Adipocyte (in vitro differentiated cells): ENCODE results near the gene MTUS2.
"Not testable (repeated sequence)": the region's sequence is repeated elsewhere in the genome, so short reads cannot be mapped to it uniquely, and the experiment has no call there.

Source experiments
- DNase-seq: peaks from one replicate; pipeline ENCODE4 v3.0.0-alpha.2; 2015; ENCODE audit warnings: low read depth
- H3K27me3 ChIP-seq: replicated peaks from 2 replicates; pipeline ENCODE4 v1.7.0; 2013; ENCODE audit warnings: mild to moderate bottlenecking, low read length, moderate library complexity; ENCODE audit not compliant: control insufficient read depth, insufficient read depth
- H3K36me3 ChIP-seq: 2 replicates; pipeline ENCODE4 v1.7.0; 2013; ENCODE audit warnings: low read length, mild to moderate bottlenecking, moderate library complexity; ENCODE audit not compliant: control insufficient read depth, insufficient read depth, severe bottlenecking
- H3K4me1 ChIP-seq: 2 replicates; pipeline ENCODE4 v1.7.0; 2013; ENCODE audit warnings: mild to moderate bottlenecking, low read length, moderate library complexity; ENCODE audit not compliant: control insufficient read depth, insufficient read depth
- H3K4me3 ChIP-seq: 2 replicates; pipeline ENCODE4 v1.7.0; 2013; ENCODE audit warnings: mild to moderate bottlenecking, low read length, moderate library complexity
- H3K9ac ChIP-seq: 2 replicates; pipeline ENCODE4 v1.7.0; 2013; ENCODE audit warnings: mild to moderate bottlenecking, low read length, moderate library complexity
- H3K9me3 ChIP-seq: 2 replicates; pipeline ENCODE4 v1.7.0; 2013; ENCODE audit warnings: mild to moderate bottlenecking, low read length, moderate library complexity; ENCODE audit not compliant: control insufficient read depth

Gene MTUS2

GRCh38 chr13:29196409-29197074 lies 376.4 kb downstream of the MTUS2 start:
- Histone ChIP-seq H3K9ac (no peak overlapping the region), H3K9me3 (peaks cover 2% of the 10 kb centered on the region), H3K27me3 (no peaks in the 10 kb centered on the region), H3K4me1 (no peaks in the 10 kb centered on the region), H3K4me3 (no peak overlapping the region), H3K36me3 (no peaks in the 10 kb centered on the region)
- DNase-seq = no peak

DNA sequence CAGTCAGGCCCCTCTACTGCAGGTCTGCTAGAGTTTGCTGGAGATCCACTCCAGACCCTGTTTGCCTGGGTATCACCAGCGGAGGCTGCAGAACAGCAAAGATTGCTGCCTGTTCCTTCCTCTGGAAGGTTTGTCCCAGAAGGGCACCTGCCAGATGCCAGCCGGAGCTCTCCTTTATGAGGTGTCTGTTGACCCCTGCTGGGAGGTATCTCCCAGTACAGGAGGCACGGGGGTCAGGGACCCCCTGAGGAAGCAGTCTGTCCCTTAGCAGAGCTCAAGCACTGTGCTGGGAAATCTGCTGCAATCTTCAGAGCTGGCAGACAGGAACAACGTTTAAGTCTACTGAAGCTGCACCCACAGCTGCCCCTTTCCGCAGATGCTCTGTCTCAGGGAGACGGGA lies 382.6 kb downstream of the MTUS2 start:
- not testable (repeated sequence) for H3K27me3 ChIP-seq, H3K4me3 ChIP-seq, H3K36me3 ChIP-seq, H3K9ac ChIP-seq, DNase-seq, H3K4me1 ChIP-seq, H3K9me3 ChIP-seq

DNA sequence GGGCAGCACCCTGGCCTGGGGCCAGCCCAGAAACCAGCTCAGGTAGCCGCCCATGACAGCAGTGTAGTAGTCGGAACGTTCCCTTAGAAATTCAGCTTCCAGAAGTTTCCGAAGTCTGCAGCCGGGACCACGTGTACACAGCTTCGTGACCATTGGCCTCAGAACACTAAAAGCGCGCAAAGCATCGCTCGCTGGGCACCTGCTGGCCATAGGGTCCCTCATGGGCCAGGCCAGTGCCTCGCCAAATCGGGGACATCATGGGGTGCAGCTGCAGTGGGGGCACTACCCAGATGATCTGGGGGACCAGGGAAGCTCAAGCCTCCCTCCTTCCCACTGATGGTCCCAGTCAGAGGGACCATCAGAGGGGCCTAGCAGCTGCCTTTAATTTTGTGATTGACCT lies 384.5 kb downstream of the MTUS2 start:
- no peak overlapping the region for H3K4me3 ChIP-seq
- H3K36me3 ChIP-seq = no peaks in the 10 kb centered on the region
- no peaks in the 10 kb centered on the region for H3K9me3 ChIP-seq
- H3K4me1 ChIP-seq = no peaks in the 10 kb centered on the region
- no peak for DNase-seq
- no peaks in the 10 kb centered on the region for H3K27me3 ChIP-seq
- no peak overlapping the region for H3K9ac ChIP-seq

- Histone ChIP-seq H3K9me3 (no peaks in the 10 kb centered on the region), H3K27me3 (no peaks in the 10 kb centered on the region), H3K4me3 (no peak overlapping the region), H3K36me3 (no peaks in the 10 kb centered on the region), H3K4me1 (no peaks in the 10 kb centered on the region), H3K9ac (no peak overlapping the region)
- no peak for DNase-seq
These were observed 390.5 kb downstream of the MTUS2 start for GRCh38 chr13:29210676-29211075.

- H3K4me3 ChIP-seq, H3K4me1 ChIP-seq, H3K9ac ChIP-seq, H3K9me3 ChIP-seq, DNase-seq, H3K36me3 ChIP-seq, H3K27me3 ChIP-seq: not testable (repeated sequence)
These were observed 391.0 kb downstream of the MTUS2 start for GRCh38 chr13:29211162-29211561.

DNA sequence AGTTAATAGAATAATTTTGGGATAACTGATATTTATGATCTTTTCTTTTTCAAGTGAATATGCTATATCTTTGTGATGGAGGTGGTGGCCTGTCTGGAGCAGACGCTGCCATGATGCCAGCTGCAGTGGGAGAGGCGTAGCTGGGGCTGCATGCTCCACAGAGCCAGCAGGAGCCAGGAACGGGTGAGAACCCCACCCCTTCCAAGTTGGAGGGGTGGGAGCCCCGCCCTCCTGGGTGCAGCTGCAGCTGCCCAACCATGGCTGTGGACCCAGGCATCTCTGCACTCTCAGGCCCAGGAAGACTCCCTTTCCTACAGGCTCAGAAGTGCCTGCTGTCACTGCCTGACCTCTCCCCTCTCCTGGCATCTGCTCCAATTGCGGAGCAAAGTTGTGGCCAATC lies 402.3 kb downstream of the MTUS2 start:
- Histone ChIP-seq H3K4me3 (no peak overlapping the region), H3K27me3 (no peaks in the 10 kb centered on the region), H3K36me3 (no peaks in the 10 kb centered on the region), H3K9me3 (no peaks in the 10 kb centered on the region), H3K4me1 (peaks cover 2% of the 10 kb centered on the region), H3K9ac (no peak overlapping the region)
- DNase-seq = no peak

- DNase-seq = no peak
- H3K9ac ChIP-seq = no peak overlapping the region
- no peak overlapping the region for H3K4me3 ChIP-seq
- H3K27me3 ChIP-seq = no peaks in the 10 kb centered on the region
- H3K9me3 ChIP-seq = no peaks in the 10 kb centered on the region
- H3K36me3 ChIP-seq = no peaks in the 10 kb centered on the region
- peaks cover 3% of the 10 kb centered on the region for H3K4me1 ChIP-seq
These were observed 404.1 kb downstream of the MTUS2 start for GRCh38 chr13:29224206-29224605.

GRCh38 chr13:29227576-29227975 lies 407.4 kb downstream of the MTUS2 start:
- peak; percentile 23 for DNase-seq
- no peaks in the 10 kb centered on the region for H3K27me3 ChIP-seq
- no peaks in the 10 kb centered on the region for H3K9me3 ChIP-seq
- no peak overlapping the region for H3K9ac ChIP-seq
- H3K4me3 ChIP-seq = no peak overlapping the region
- no peaks in the 10 kb centered on the region for H3K36me3 ChIP-seq
- peaks cover 3% of the 10 kb centered on the region for H3K4me1 ChIP-seq

DNA sequence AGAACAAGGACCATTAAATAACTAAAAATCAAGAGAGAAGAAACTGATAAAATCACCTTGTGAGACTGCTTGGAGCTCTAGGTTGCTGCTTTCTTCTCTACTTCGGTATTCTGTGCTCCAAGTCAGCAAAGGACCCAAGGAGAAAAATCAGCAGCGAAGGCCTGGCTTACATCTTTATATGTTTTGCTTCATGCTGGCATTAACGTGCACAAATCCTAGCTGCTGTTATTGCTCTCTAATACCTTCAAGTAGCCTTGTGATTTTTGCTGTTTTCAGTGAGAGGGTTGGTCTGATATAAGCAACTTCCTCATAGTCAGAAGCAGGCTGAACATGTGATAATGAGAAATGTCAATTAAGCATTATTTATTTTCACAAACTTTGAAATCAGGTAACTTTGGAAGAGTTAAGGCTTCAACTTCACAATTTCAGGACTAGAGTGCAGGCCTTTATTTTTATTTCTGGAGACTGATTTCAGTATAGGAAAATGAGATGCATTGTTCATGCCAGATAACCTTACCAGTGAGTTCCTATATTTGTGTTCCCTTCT lies 410.2 kb downstream of the MTUS2 start:
- Histone ChIP-seq H3K36me3 (no peaks in the 10 kb centered on the region), H3K9me3 (no peaks in the 10 kb centered on the region), H3K4me3 (no peak overlapping the region), H3K9ac (no peak overlapping the region), H3K27me3 (no peaks in the 10 kb centered on the region), H3K4me1 (peaks cover 3% of the 10 kb centered on the region)
- no peak for DNase-seq

DNA sequence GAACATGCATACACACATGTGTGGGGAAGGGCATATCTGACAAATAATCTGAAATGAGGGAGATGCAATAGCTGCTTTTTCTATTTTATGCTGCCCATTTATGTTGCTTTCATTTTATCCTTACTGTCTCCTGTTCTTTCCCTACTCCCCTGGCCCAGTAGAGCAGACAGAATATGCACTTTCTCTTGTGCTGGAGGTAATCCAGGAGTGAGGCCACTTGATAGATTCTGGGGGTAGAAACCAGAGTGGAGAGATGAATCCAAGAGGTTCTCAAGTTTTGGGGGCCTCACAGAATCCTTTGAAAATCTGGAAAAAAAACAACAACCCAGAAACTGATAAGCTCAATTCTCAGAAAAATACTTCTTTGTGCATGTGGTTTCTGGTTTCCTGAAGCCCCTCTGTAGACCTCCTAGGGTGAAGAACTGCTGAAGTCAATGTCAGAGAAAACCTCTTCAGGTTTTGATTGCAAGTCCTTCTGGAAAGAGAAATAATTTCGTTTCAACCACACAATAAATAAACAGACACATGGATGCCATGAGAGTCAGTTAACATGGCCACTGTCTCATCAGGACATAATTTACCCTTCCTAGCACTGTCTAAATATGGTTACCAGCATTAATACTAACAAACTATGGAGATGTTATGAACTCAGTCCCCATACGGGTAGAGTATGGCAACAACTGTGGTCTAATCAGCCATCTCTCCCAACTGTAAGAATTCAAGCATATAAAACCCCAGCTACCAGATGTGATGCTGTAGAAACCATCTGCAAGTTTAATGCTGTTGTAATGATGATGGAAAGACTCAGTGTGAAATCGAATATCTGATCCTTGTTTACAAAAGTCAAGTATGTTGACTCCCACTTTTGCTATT lies 419.8 kb downstream of the MTUS2 start:
- Histone ChIP-seq H3K36me3 (no peaks in the 10 kb centered on the region), H3K27me3 (no peaks in the 10 kb centered on the region), H3K4me3 (no peak overlapping the region), H3K9ac (no peak overlapping the region), H3K9me3 (no peaks in the 10 kb centered on the region), H3K4me1 (no peaks in the 10 kb centered on the region)
- no peak for DNase-seq

GRCh38 chr13:29254626-29255370 lies 434.7 kb downstream of the MTUS2 start:
- peaks cover 3% of the 10 kb centered on the region for H3K27me3 ChIP-seq
- no peaks in the 10 kb centered on the region for H3K36me3 ChIP-seq
- H3K9me3 ChIP-seq = no peaks in the 10 kb centered on the region
- DNase-seq = no peak
- no peaks in the 10 kb centered on the region for H3K4me1 ChIP-seq
- no peak overlapping the region for H3K9ac ChIP-seq
- H3K4me3 ChIP-seq = no peak overlapping the region
